K562 (cell line): Measurements from ENCODE around the gene WNT11. TPM values are rescaled to one million over a fixed set of nuclear protein-coding genes. Genes with fewer than 3 reads are reported as not detected.
A peak's percentile ranks its signal among the peaks of the same experiment; 100 is the strongest.

Experiments
- ATAC-seq: fragments of 200-7000 bp; cut with Tn5 transposase; 3 replicates; pipeline ENCODE4 v1.9.1; 2020; ENCODE audit warnings: moderate library complexity
- BruUV-seq: library from RNA; stranded (reverse); fragments of 400-500 nt; replicated peaks from 2 replicates; lab custom pipeline; 2021; lab: Mats Ljungman, UMichigan
- CTCF ChIA-PET: fragments of 300-600 bp; formaldehyde crosslinking; extraction: SDS; loops from one replicate; lab custom pipeline; 2021; ENCODE audit warnings: low intra/inter-chr PET ratio; lab: Yijun Ruan, JAX
- POLR2A ChIA-PET: fragments of 300-600, 350-650 bp; sonication (Branson Sonifier 250); formaldehyde crosslinking; extraction: SDS; loops from one replicate; lab custom pipeline; 2021; ENCODE audit warnings: antibody characterized with exemption, inconsistent platforms; lab: Yijun Ruan, JAX
- DNase-seq, 4 experiments: peaks; one replicate each; pipeline versions ENCODE4 v3.0.0 to v3.0.0-alpha.2; 2011 to 2018; ENCODE audit warnings: low spot score in 3 of 4, mixed read lengths in 3 of 4; ENCODE audit errors: extremely low read depth in 1 of 4
- FAIRE-seq: peaks from 2 replicates; lab custom pipeline; 2011; peaks lifted over from hg19 to GRCh38; lab: Jason Lieb, UNC
- H2AFZ ChIP-seq: 2 replicates; pipeline ENCODE4 v1.6.0; 2011; ENCODE audit warnings: low read depth, low read length, control low read depth, inconsistent platforms
- H3K27ac ChIP-seq: fragments of 200-600 bp; 3 replicates; pipeline ENCODE4 v1.8.0; 2011; ENCODE audit warnings: low read depth, mild to moderate bottlenecking, control low read depth, inconsistent platforms, low read length, moderate library complexity, mixed read lengths; ENCODE audit errors: extremely low read depth
- H3K27me3 ChIP-seq, 2 experiments: fragments of 300-600 bp in 1 of 2; 2 replicates in 1 of 2; 3 replicates in 1 of 2; pipeline versions ENCODE4 v1.6.0 to v1.8.0; 2011; ENCODE audit warnings: inconsistent platforms in 2 of 2, low read length in 2 of 2, mild to moderate bottlenecking in 1 of 2, mixed read lengths in 1 of 2, moderate library complexity in 1 of 2; ENCODE audit not compliant: control insufficient read depth in 2 of 2, insufficient read depth in 2 of 2
- H3K36me3 ChIP-seq: fragments of 300-600 bp; 3 replicates; pipeline ENCODE4 v1.8.0; 2011; ENCODE audit warnings: mild to moderate bottlenecking, low read length, inconsistent platforms; ENCODE audit not compliant: control insufficient read depth, insufficient read depth
- H3K4me1 ChIP-seq, 2 experiments: fragments of 200-600 bp in 1 of 2; replicated peaks in 1 of 2; 2 replicates in 1 of 2; 3 replicates in 1 of 2; pipeline versions ENCODE4 v1.5.1 to v1.8.0; 2011; ENCODE audit warnings: inconsistent platforms in 2 of 2, low read length in 2 of 2, mild to moderate bottlenecking in 1 of 2, mixed read lengths in 1 of 2, moderate library complexity in 1 of 2; ENCODE audit not compliant: control insufficient read depth in 2 of 2, insufficient read depth in 2 of 2
- H3K4me2 ChIP-seq: 2 replicates; pipeline ENCODE4 v1.6.1; 2011; ENCODE audit warnings: low read length, control low read depth, inconsistent platforms, mixed read lengths; ENCODE audit not compliant: insufficient read depth
- H3K4me3 ChIP-seq: fragments of 200-600 bp; sonication (generic), shearing (Covaris generic); 2 replicates; pipeline ENCODE4 v1.5.1; 2016; ENCODE audit warnings: control low read depth, inconsistent platforms
- H3K79me2 ChIP-seq: fragments of 200-600 bp; 3 replicates; pipeline ENCODE4 v1.8.0; 2011; ENCODE audit warnings: low read length, inconsistent platforms; ENCODE audit not compliant: control insufficient read depth, insufficient read depth
- H3K9ac ChIP-seq, 2 experiments: 2 replicates each; pipeline versions ENCODE4 v1.6.0 to v1.6.1; 2011; ENCODE audit warnings: low read depth in 2 of 2, low read length in 2 of 2, control low read depth in 1 of 2, inconsistent platforms in 1 of 2, mild to moderate bottlenecking in 1 of 2, mixed read lengths in 1 of 2; ENCODE audit not compliant: insufficient read depth in 1 of 2
- H3K9me1 ChIP-seq: one replicate; pipeline ENCODE4 v1.6.0; 2011; ENCODE audit warnings: inconsistent platforms, mild to moderate bottlenecking, low read length, moderate library complexity; ENCODE audit not compliant: control insufficient read depth, insufficient read depth
- H3K9me3 ChIP-seq: replicated peaks from 2 replicates; pipeline ENCODE4 v1.5.1; 2011; ENCODE audit warnings: low read depth, low read length, inconsistent platforms; ENCODE audit not compliant: control insufficient read depth, insufficient read depth
- H4K20me1 ChIP-seq: replicated peaks from 2 replicates; pipeline ENCODE4 v1.6.1; 2011; ENCODE audit warnings: low read length, inconsistent platforms, mixed read lengths; ENCODE audit not compliant: control insufficient read depth, insufficient read depth
- E2F6 ChIP-seq, 2 experiments: IDR thresholded peaks; 2 replicates each; pipeline ENCODE4 v1.6.1; 2011; ENCODE audit warnings: borderline replicate concordance in 1 of 2, control low read depth in 1 of 2, low read depth in 1 of 2, low read length in 1 of 2, mild to moderate bottlenecking in 1 of 2, mixed read lengths in 1 of 2, moderate library complexity in 1 of 2; ENCODE audit not compliant: insufficient read depth in 1 of 2, insufficient read length in 1 of 2, poor library complexity in 1 of 2, severe bottlenecking in 1 of 2; ENCODE audit errors: extremely low read depth in 1 of 2
- EP400 ChIP-seq: fragments of 450-650 bp; IDR thresholded peaks from 2 replicates; pipeline ENCODE4 v1.6.1; 2017; ENCODE audit warnings: antibody characterized with exemption, mild to moderate bottlenecking, moderate library complexity
- ILF3 ChIP-seq: fragments of 450-650 bp; IDR thresholded peaks from 2 replicates; pipeline ENCODE4 v1.6.1; 2018; ENCODE audit warnings: antibody characterized with exemption, mild to moderate bottlenecking, moderate library complexity, borderline replicate concordance
- NFYB ChIP-seq: IDR thresholded peaks from 2 replicates; pipeline ENCODE4 v1.6.1; 2011; ENCODE audit warnings: mild to moderate bottlenecking, moderate library complexity; ENCODE audit not compliant: insufficient read length; ENCODE audit errors: extremely low read depth
- NR2C2 ChIP-seq, 2 experiments: fragments of 200-800 bp in 1 of 2; sonication (Bioruptor generic) in 1 of 2; sonication (generic) in 1 of 2; formaldehyde crosslinking in 1 of 2; IDR thresholded peaks; 2 replicates each; pipeline versions ENCODE4 v1.6.1 to v1.8.0; 2016 to 2022; ENCODE audit warnings: mild to moderate bottlenecking in 1 of 2, missing compliant biosample characterization in 1 of 2, missing genetic modification characterization in 1 of 2, missing genetic modification reagents in 1 of 2
- PHF20 ChIP-seq: fragments of 450-650 bp; IDR thresholded peaks from 2 replicates; pipeline ENCODE4 v1.6.1; 2018; ENCODE audit not compliant: partially characterized antibody
- POLR3A ChIP-seq: IDR thresholded peaks from 2 replicates; pipeline ENCODE4 v1.6.1; 2011; ENCODE audit warnings: borderline replicate concordance, mild to moderate bottlenecking, moderate library complexity; ENCODE audit not compliant: insufficient read length, insufficient read depth; ENCODE audit errors: extremely low read depth
- TAL1 ChIP-seq: fragments of 450-650 bp; IDR thresholded peaks from 2 replicates; pipeline ENCODE4 v1.6.1; 2016; ENCODE audit warnings: mild to moderate bottlenecking
- USF2 ChIP-seq: sonication (generic); formaldehyde crosslinking; IDR thresholded peaks from 2 replicates; pipeline ENCODE4 v1.5.0; 2020; ENCODE audit warnings: missing genetic modification reagents
- ZNF512 ChIP-seq: IDR thresholded peaks from 2 replicates; pipeline ENCODE4 v1.6.1; 2016; ENCODE audit warnings: missing genetic modification characterization, missing compliant biosample characterization
- WGBS: fragments of 100-300 bp; shearing (Covaris generic); methylation state at CpG from one replicate; pipeline ENCODE4 v1.1.6; 2016; ENCODE audit warnings: low coverage, mixed read lengths; ENCODE audit not compliant: insufficient coverage; ENCODE audit errors: missing lambda C conversion rate; 5-methylcytosine and 5-hydroxymethylcytosine counted together
- in situ Hi-C: fragments of 300-500 bp; cut with MboI; formaldehyde crosslinking; loops from 4 replicates; pipeline ENCODE4 v1.15.0; 2018; ENCODE audit warnings: inconsistent platforms, mixed read lengths
- intact Hi-C: fragments of 100-400 bp; cut with micrococcal nuclease; formaldehyde crosslinking; loops from 2 replicates; pipeline ENCODE4 v1.14.2; 2022
- polyA plus RNA-seq, 8 experiments: library from polyadenylated mRNA; depleted of rRNA in 4 of 8; stranded (reverse) in 5 of 8; unstranded in 3 of 8; fragments of >200 nt; fragmentation: Nextera tagmentation in 2 of 8; fragmentation: Illumina TruSeq in 1 of 8; extraction: Ambion mirVana in 2 of 8; extraction: Trizol in 1 of 8; gene quantifications; 2 replicates each; pipeline versions ENCODE4 v1.2.1 to v1.2.3, GENCODE V29; 2011 to 2014; ENCODE audit warnings: inconsistent platforms in 1 of 8, missing spikeins in 1 of 8
- total RNA-seq, 7 experiments: library from RNA; depleted of rRNA in 6 of 7; stranded (reverse); fragments of >200 nt in 6 of 7; fragmentation: Illumina TruSeq in 2 of 7; extraction: Trizol in 2 of 7; gene quantifications; 2 replicates each; pipeline versions ENCODE4 v1.2.1 to v1.2.3, GENCODE V29; 2011 to 2021; ENCODE audit warnings: low replicate concordance in 1 of 7

WNT11 gene
- total and polyA plus RNA-seq, 9 of the 15 experiments (the other 6 are each of a cell fraction or from before 2014, with no cell fraction given), result 0.03 to 0.20 (median 0.09) TPM; not detected in 4

GRCh38 chr11:76238551-76238950 is 32.2 kb upstream of the WNT11 start:
- FAIRE-seq, result no peak
- no peak overlapping the region for H2AFZ ChIP-seq
- no peaks in the 10 kb centered on the region for H3K9me1 ChIP-seq
- in situ Hi-C loops (no loop called here), intact Hi-C loops (no loop called here)
- no peak overlapping the region for H3K4me3 ChIP-seq
- 38% methylated on average over 4 of the region's 6 CpGs for WGBS
- peaks cover 0 to 10% of the 10 kb centered on the region in 2 experiments; a peak in 2 of 5 replicates for H3K27me3 ChIP-seq
- CTCF ChIA-PET, result no interaction called here
- H3K79me2 ChIP-seq, result no peaks in the 10 kb centered on the region
- POLR2A ChIA-PET, result interaction anchor here (2.1 kb wide), 1 partner anchor 8 kb away, joined by 11 read pairs; no protein-coding TSS in a partner anchor
- no peak for DNase-seq
- no peaks in the 10 kb centered on the region for H3K9me3 ChIP-seq
- no peaks in the 10 kb centered on the region for H3K36me3 ChIP-seq
- no peak overlapping the region for H3K27ac ChIP-seq
- TF ChIP-seq TAL1, result no peak
- no peak for TF ChIP-seq USF2 (CRISPR knock-in tag)
- TF ChIP-seq ILF3, result no peak
- TF ChIP-seq POLR3A, result no peak
- TF ChIP-seq NR2C2 (CRISPR knock-in tag; IDR thresholded peaks at IDR 0.05), result no peak
- no peak for TF ChIP-seq NR2C2 (tag; IDR thresholded peaks at IDR 0.05)
- TF ChIP-seq PHF20, result no peak
- TF ChIP-seq E2F6 (IDR thresholded peaks at IDR 0.05; ENCODE audit: borderline replicate concordance in 1 of 2, extremely low read depth in 1 of 2, insufficient read depth in 1 of 2, insufficient read length in 1 of 2, low read depth in 1 of 2, low read length in 1 of 2, poor library complexity in 1 of 2, severe bottlenecking in 1 of 2), result no peak
- no peak for TF ChIP-seq NFYB
- no peak for TF ChIP-seq EP400
- TF ChIP-seq ZNF512, result no peak
- peaks cover 16 to 36% of the 10 kb centered on the region in 2 experiments for H3K4me1 ChIP-seq
- BruUV-seq, result no TSS peak
- ATAC-seq, result no peak
- no peaks in the 10 kb centered on the region for H4K20me1 ChIP-seq
- no peak overlapping the region for H3K4me2 ChIP-seq
- H3K9ac ChIP-seq, result 0 out of 4 replicates have a peak overlapping the region, but pooled peaks of 1 of the 2 experiments have one; percentile 12
